Measurements from ENCODE around the gene WDFY4. TPM values are rescaled to one million over a fixed set of nuclear protein-coding genes. Genes with fewer than 3 reads are reported as not detected.

The WDFY4 gene
- total RNA-seq, 4 donors from 2014 or later: 1.6 to 5.1 (median 3.0) TPM

DNA sequence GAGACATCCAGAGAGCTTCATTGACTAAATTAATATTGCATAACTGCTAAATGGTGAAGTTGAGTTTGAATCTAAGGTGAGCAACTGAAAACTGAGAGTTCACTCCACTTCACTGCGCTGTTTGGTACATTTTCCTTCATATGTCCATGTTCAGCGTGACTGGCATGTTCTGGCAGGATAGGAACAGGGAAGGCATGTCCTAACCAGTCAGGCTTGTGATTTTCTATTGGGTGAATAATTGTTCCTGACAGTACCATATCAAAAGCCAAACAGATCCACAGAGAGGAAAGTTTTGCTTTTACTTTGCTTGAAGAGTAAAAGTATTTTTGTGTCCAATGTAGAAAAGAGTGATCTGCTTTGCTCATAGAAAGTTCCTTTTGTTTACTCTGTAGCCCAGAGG lies 53.2 kb downstream of the WDFY4 start:
- Histone ChIP-seq H3K27me3 (peaks cover 3% of the 10 kb centered on the region), H3K36me3 (no peaks in the 10 kb centered on the region), H3K9me3 (no peaks in the 10 kb centered on the region), H3K4me3 (no peak overlapping the region), H3K27ac (no peak overlapping the region), H3K4me1 (no peaks in the 10 kb centered on the region)
- TF ChIP-seq POLR2A (IDR thresholded peaks at IDR 0.05) (no peak), POLR2AphosphoS5 (IDR thresholded peaks at IDR 0.05) (no peak), EP300 (IDR thresholded peaks at IDR 0.05) (no peak)
- TF ChIP-seq, protein P1, sequence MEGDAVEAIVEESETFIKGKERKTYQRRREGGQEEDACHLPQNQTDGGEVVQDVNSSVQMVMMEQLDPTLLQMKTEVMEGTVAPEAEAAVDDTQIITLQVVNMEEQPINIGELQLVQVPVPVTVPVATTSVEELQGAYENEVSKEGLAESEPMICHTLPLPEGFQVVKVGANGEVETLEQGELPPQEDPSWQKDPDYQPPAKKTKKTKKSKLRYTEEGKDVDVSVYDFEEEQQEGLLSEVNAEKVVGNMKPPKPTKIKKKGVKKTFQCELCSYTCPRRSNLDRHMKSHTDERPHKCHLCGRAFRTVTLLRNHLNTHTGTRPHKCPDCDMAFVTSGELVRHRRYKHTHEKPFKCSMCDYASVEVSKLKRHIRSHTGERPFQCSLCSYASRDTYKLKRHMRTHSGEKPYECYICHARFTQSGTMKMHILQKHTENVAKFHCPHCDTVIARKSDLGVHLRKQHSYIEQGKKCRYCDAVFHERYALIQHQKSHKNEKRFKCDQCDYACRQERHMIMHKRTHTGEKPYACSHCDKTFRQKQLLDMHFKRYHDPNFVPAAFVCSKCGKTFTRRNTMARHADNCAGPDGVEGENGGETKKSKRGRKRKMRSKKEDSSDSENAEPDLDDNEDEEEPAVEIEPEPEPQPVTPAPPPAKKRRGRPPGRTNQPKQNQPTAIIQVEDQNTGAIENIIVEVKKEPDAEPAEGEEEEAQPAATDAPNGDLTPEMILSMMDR (IDR thresholded peaks at IDR 0.05): no peak
- WGBS, 2 donors (ENCODE audit: low coverage in 1 of 2): 83 to 85% methylated on average over 2 of the region's 2 CpGs
- no peak for ATAC-seq

DNA sequence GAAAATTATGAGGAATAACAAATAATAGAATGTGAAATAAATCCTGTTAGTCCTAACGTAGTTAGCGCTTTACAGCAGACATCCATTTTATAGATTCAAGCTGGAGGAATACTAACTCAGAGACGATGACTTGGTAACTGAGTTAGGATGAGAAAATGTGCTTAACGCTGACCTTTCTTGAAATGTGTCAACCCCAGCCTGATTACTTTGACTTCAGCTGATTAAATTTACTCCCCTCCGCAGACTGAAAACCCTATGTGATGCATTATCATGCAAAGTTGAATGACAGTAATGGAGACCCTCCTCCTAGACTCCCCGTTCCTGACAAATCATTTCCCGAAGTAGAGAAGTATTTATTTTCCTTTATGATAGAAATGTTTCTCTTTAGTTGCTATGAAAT lies 54.5 kb downstream of the WDFY4 start:
- Histone ChIP-seq H3K27me3 (peaks cover 3% of the 10 kb centered on the region), H3K4me3 (no peak overlapping the region), H3K36me3 (no peaks in the 10 kb centered on the region), H3K27ac (no peak overlapping the region), H3K4me1 (no peaks in the 10 kb centered on the region), H3K9me3 (no peaks in the 10 kb centered on the region)
- TF ChIP-seq POLR2AphosphoS5 (IDR thresholded peaks at IDR 0.05) (no peak), POLR2A (IDR thresholded peaks at IDR 0.05) (no peak), EP300 (IDR thresholded peaks at IDR 0.05) (no peak)
- TF ChIP-seq, protein P1 (IDR thresholded peaks at IDR 0.05): no peak
- ATAC-seq: no peak
- WGBS, 2 donors (ENCODE audit: low coverage in 1 of 2): 56 to 83% methylated on average over 7 of the region's 7 CpGs

DNA sequence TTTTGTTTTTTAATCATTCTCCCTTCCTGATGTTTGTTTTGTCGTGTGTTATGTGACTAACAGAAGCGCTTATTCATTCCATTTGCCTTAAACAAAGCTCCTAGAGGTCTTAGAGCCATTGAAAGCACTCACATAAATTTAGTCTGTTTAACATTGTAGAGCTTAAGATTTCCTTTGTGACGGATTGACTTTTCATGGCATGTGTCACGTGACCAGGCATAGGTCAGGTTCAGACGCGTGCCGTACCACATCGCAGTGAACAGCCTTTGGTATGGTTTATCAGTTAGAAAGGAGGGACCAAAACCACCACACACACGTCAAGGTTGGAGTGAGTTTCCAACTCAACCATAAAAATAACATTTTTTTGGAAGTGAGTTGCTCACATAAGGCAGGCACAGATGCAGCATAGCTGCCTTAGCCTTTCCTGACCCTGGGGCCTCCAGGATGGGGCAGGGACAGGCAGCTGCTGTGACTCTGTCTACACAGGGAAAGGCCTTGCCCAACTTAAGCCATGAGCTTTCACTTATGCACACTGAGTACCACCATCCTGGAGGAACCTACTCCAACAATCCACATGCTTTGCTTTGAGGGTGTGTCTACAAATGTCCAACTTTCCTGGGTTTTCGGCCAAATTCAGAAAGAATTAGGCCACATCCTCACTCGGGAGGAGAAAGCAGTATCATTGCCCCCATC lies 55.5 kb downstream of the WDFY4 start:
- 64 to 67% methylated on average over 11 of the region's 11 CpGs for WGBS, 2 donors (ENCODE audit: low coverage in 1 of 2)
- peaks cover 3% of the 10 kb centered on the region for H3K27me3 ChIP-seq
- no peaks in the 10 kb centered on the region for H3K9me3 ChIP-seq
- no peak for TF ChIP-seq POLR2A (IDR thresholded peaks at IDR 0.05)
- TF ChIP-seq, protein P1 (IDR thresholded peaks at IDR 0.05): no peak
- no peak for TF ChIP-seq EP300 (IDR thresholded peaks at IDR 0.05)
- TF ChIP-seq POLR2AphosphoS5 (IDR thresholded peaks at IDR 0.05): no peak
- no peak overlapping the region for H3K27ac ChIP-seq
- H3K36me3 ChIP-seq: no peaks in the 10 kb centered on the region
- no peaks in the 10 kb centered on the region for H3K4me1 ChIP-seq
- ATAC-seq: no peak
- no peak overlapping the region for H3K4me3 ChIP-seq

DNA sequence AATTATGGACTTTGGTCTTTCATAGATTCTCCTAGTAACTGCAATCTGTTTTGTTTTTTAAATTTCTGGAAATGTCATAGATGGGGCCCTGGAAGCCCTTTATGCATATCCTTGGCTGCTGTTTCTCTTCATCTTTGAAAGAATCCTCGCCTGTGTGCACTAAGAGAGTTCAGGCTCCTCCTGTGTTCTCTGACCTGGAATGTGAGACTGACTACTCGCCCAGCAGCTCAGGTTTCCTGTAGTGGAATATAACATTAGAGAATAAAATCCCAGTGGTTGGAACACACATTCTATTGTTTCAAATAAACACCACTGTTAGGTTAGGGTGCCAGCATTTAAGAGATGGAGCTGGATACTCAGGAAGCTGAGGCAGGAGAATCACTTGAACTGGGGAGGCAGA lies 56.3 kb downstream of the WDFY4 start:
- ATAC-seq: no peak
- Histone ChIP-seq H3K36me3 (no peaks in the 10 kb centered on the region), H3K27me3 (peaks cover 3% of the 10 kb centered on the region), H3K9me3 (no peaks in the 10 kb centered on the region), H3K27ac (no peak overlapping the region), H3K4me1 (no peaks in the 10 kb centered on the region), H3K4me3 (no peak overlapping the region)
- WGBS, 2 donors (ENCODE audit: low coverage in 1 of 2): 24 to 50% methylated on average over 2 of the region's 2 CpGs
- TF ChIP-seq POLR2AphosphoS5 (IDR thresholded peaks at IDR 0.05) (no peak), EP300 (IDR thresholded peaks at IDR 0.05) (no peak), POLR2A (IDR thresholded peaks at IDR 0.05) (no peak)
- TF ChIP-seq, protein P1 (IDR thresholded peaks at IDR 0.05): no peak

All from gastroesophageal sphincter (tissue), 4 donors.